SK-N-SH (cell line): ENCODE measurements around the gene DUSP10. TPM values are rescaled to one million over a fixed set of nuclear protein-coding genes. Genes with fewer than 3 reads are reported as not detected.

Source experiments
- CTCF ChIA-PET: fragments of 300-600, 350-600 bp; formaldehyde crosslinking; extraction: SDS; loops from one replicate; lab custom pipeline; 2021; lab: Yijun Ruan, JAX
- POLR2A ChIA-PET: fragments of 350-600 bp; sonication (Branson Sonifier 250); formaldehyde crosslinking; extraction: SDS; loops from one replicate; lab custom pipeline; 2020; ENCODE audit warnings: antibody characterized with exemption, inconsistent platforms; lab: Yijun Ruan, JAX
- DNase-seq: peaks from one replicate; pipeline ENCODE4 v3.0.0; 2012
- H2AFZ ChIP-seq: fragments of 200-600 bp; sonication (generic); 2 replicates; pipeline ENCODE4 v1.8.1; 2016; ENCODE audit warnings: antibody characterized with exemption, mild to moderate bottlenecking, low read depth
- H3F3A ChIP-seq: fragments of 200-600 bp; sonication (generic); replicated peaks from 2 replicates; pipeline ENCODE3; 2016; ENCODE audit warnings: antibody characterized with exemption, mild to moderate bottlenecking; ENCODE audit not compliant: insufficient read depth
- H3K27ac ChIP-seq, 2 experiments: fragments of 200-500 bp in 1 of 2; fragments of 200-600 bp in 1 of 2; sonication (Bioruptor generic) in 1 of 2; sonication (generic), shearing (Covaris generic) in 1 of 2; 2 replicates each; pipeline versions ENCODE4 v1.5.1 to v1.6.1; 2014 to 2016; ENCODE audit warnings: low read depth in 2 of 2, inconsistent platforms in 1 of 2, low read length in 1 of 2, mild to moderate bottlenecking in 1 of 2, mixed read lengths in 1 of 2
- H3K27me3 ChIP-seq: fragments of 200-600 bp; sonication (generic), shearing (Covaris generic); 2 replicates; pipeline ENCODE4 v1.6.1; 2016; ENCODE audit warnings: mixed run types; ENCODE audit not compliant: insufficient read depth
- H3K36me3 ChIP-seq, 2 experiments: fragments of 200-500 bp in 1 of 2; fragments of 200-600 bp in 1 of 2; sonication (Bioruptor generic) in 1 of 2; sonication (generic) in 1 of 2; replicated peaks in 1 of 2; 2 replicates each; pipeline versions ENCODE3 to v1.5.1; 2014 to 2016; ENCODE audit warnings: low read length in 1 of 2, mild to moderate bottlenecking in 1 of 2; ENCODE audit not compliant: insufficient read depth in 2 of 2, control insufficient read depth in 1 of 2
- H3K4me1 ChIP-seq, 2 experiments: fragments of 200-500 bp in 1 of 2; fragments of 200-600 bp in 1 of 2; sonication (Bioruptor generic) in 1 of 2; sonication (generic), shearing (Covaris generic) in 1 of 2; 2 replicates each; pipeline versions ENCODE4 v1.5.1 to v1.6.1; 2014 to 2016; ENCODE audit warnings: low read depth in 1 of 2, low read length in 1 of 2, mixed run types in 1 of 2; ENCODE audit not compliant: insufficient read depth in 2 of 2, control insufficient read depth in 1 of 2
- H3K4me2 ChIP-seq: fragments of 200-600 bp; sonication (generic), shearing (Covaris generic); 2 replicates; pipeline ENCODE4 v1.6.1; 2017; ENCODE audit warnings: mixed run types
- H3K4me3 ChIP-seq, 2 experiments: fragments of 200-500 bp in 1 of 2; fragments of 200-600 bp in 1 of 2; sonication (Bioruptor generic) in 1 of 2; sonication (generic), shearing (Covaris generic) in 1 of 2; 2 replicates each; pipeline versions ENCODE4 v1.5.1 to v1.8.1; 2014 to 2016; ENCODE audit warnings: low read depth in 2 of 2, inconsistent platforms in 1 of 2, low read length in 1 of 2, mild to moderate bottlenecking in 1 of 2, mixed read lengths in 1 of 2, moderate library complexity in 1 of 2
- H3K79me2 ChIP-seq: fragments of 200-600 bp; sonication (generic); 2 replicates; pipeline ENCODE4 v1.8.1; 2017; ENCODE audit warnings: mild to moderate bottlenecking; ENCODE audit not compliant: insufficient read depth
- H3K9ac ChIP-seq: fragments of 200-600 bp; sonication (generic); 2 replicates; pipeline ENCODE4 v1.6.1; 2017; ENCODE audit warnings: mixed run types
- H3K9me2 ChIP-seq: fragments of 200-600 bp; sonication (generic); 2 replicates; pipeline ENCODE4 v1.6.1; 2017; ENCODE audit warnings: mixed run types
- H3K9me3 ChIP-seq: fragments of 200-600 bp; sonication (generic); 2 replicates; pipeline ENCODE4 v1.6.1; 2017; ENCODE audit warnings: mixed run types, mild to moderate bottlenecking, moderate library complexity
- H4K20me1 ChIP-seq: fragments of 200-600 bp; sonication (generic); 2 replicates; pipeline ENCODE4 v1.6.1; 2017; ENCODE audit warnings: mild to moderate bottlenecking, mixed run types; ENCODE audit not compliant: insufficient read depth
- ELF1 ChIP-seq: IDR thresholded peaks from 2 replicates; pipeline ENCODE4 v1.4.0; 2012
- EP300 ChIP-seq, 2 experiments: IDR thresholded peaks; 2 replicates each; pipeline versions ENCODE4 v1.4.0 to v1.6.1; 2012; ENCODE audit warnings: borderline replicate concordance in 1 of 2, low read depth in 1 of 2, low read length in 1 of 2
- FOXJ3 ChIP-seq: sonication (generic); formaldehyde crosslinking; IDR thresholded peaks from 2 replicates; pipeline ENCODE4 v1.5.1; 2020; ENCODE audit warnings: mild to moderate bottlenecking, missing genetic modification reagents
- NRF1 ChIP-seq: IDR thresholded peaks from 2 replicates; pipeline ENCODE4 v1.6.1; 2012; ENCODE audit warnings: low read depth, mild to moderate bottlenecking, low read length
- PBX3 ChIP-seq: IDR thresholded peaks from 2 replicates; pipeline ENCODE4; 2012
- REST ChIP-seq: IDR thresholded peaks from 2 replicates; pipeline ENCODE4 v1.6.1; 2012; ENCODE audit warnings: mild to moderate bottlenecking, low read depth, low read length, moderate library complexity
- RFX5 ChIP-seq: IDR thresholded peaks from 2 replicates; pipeline ENCODE4 v1.6.1; 2012; ENCODE audit warnings: mild to moderate bottlenecking, improper control_type of control experiment, low read length
- SIN3A ChIP-seq: IDR thresholded peaks from 2 replicates; pipeline ENCODE4 v1.6.1; 2012; ENCODE audit warnings: low read depth, mild to moderate bottlenecking, low read length, moderate library complexity, borderline replicate concordance
- SMC3 ChIP-seq: IDR thresholded peaks from 2 replicates; pipeline ENCODE4 v1.6.1; 2012; ENCODE audit warnings: low read depth, low read length, improper control_type of control experiment
- TAF1 ChIP-seq: IDR thresholded peaks from 2 replicates; pipeline ENCODE4 v1.6.1; 2012; ENCODE audit warnings: low read depth, mild to moderate bottlenecking, low read length, moderate library complexity, borderline replicate concordance
- YY1 ChIP-seq: IDR thresholded peaks from 2 replicates; pipeline ENCODE4 v1.4.0; 2012; ENCODE audit warnings: low read depth, mild to moderate bottlenecking
- WGBS: methylation state at CpG from one replicate; pipeline ENCODE4 v1.1.6; 2017; ENCODE audit warnings: low lambda C conversion rate; 5-methylcytosine and 5-hydroxymethylcytosine counted together
- polyA plus RNA-seq, 3 experiments: library from polyadenylated mRNA; depleted of rRNA; stranded (reverse); fragments of >200 nt; gene quantifications; 2 replicates each; pipeline ENCODE4 v1.2.3, GENCODE V29; 2012
- TF ChIP-seq, protein P1 (sequence below): IDR thresholded peaks from 2 replicates; pipeline ENCODE4 v1.4.0; 2012; ENCODE audit warnings: low read depth

The DUSP10 gene
- polyA plus RNA-seq, 1 of the 3 experiments (the other 2 are of a cell fraction): 6.4 TPM

- Histone ChIP-seq H3K4me3 (no peak overlapping the region), H4K20me1 (no peaks in the 10 kb centered on the region), H3F3A (no peaks in the 10 kb centered on the region), H3K79me2 (no peaks in the 10 kb centered on the region), H3K27ac (no peak overlapping the region), H3K4me1 (peaks cover 0 to 11% of the 10 kb centered on the region in 2 experiments; a peak in 2 of 4 replicates), H3K4me2 (no peak overlapping the region), H3K36me3 (peaks cover 0 to 6% of the 10 kb centered on the region in 2 experiments), H3K9me3 (no peaks in the 10 kb centered on the region), H3K27me3 (no peaks in the 10 kb centered on the region), H2AFZ (no peak overlapping the region), H3K9ac (no peak overlapping the region), H3K9me2 (no peaks in the 10 kb centered on the region)
- POLR2A ChIA-PET: interaction anchor here (1.9 kb wide), 1 partner anchor 12 kb away, joined by 8 read pairs; the partner anchor contains the start of gene DUSP10
- 83% methylated on average over 6 of the region's 6 CpGs for WGBS
- no peak for DNase-seq
- CTCF ChIA-PET: interaction anchor here (0.8 to 1.7 kb wide), 3 partner anchors 11 to 290 kb away, joined by 3 to 5 read pairs (median 3); no protein-coding TSS in a partner anchor
- TF ChIP-seq FOXJ3 (CRISPR knock-in tag): no peak
- TF ChIP-seq NRF1: no peak
- no peak for TF ChIP-seq ELF1
- no peak for TF ChIP-seq REST
- no peak for TF ChIP-seq EP300 (IDR thresholded peaks at IDR 0.05; ENCODE audit: borderline replicate concordance in 1 of 2, low read depth in 1 of 2, low read length in 1 of 2)
- TF ChIP-seq SMC3: no peak
- TF ChIP-seq YY1: no peak
- TF ChIP-seq PBX3: no peak
- TF ChIP-seq SIN3A: no peak
- TF ChIP-seq TAF1: no peak
- TF ChIP-seq RFX5: no peak
- TF ChIP-seq, protein P1, sequence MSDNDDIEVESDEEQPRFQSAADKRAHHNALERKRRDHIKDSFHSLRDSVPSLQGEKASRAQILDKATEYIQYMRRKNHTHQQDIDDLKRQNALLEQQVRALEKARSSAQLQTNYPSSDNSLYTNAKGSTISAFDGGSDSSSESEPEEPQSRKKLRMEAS: no peak
Measured at GRCh38 chr1:221729771-221730330, 12.0 kb downstream of the DUSP10 start.
